OCI-LY3 (cell line): Measurements from ENCODE around the gene C11orf71.

Experiments
- H2AFZ ChIP-seq: fragments of 200-600, 300-600 bp; shearing (Covaris generic); 2 replicates; pipeline ENCODE4 v1.6.0; 2014; ENCODE audit warnings: antibody characterized with exemption, low read depth, low read length
- H3K27ac ChIP-seq: fragments of 200-600, 300-600 bp; sonication (generic); 2 replicates; pipeline ENCODE4 v1.5.1; 2014; ENCODE audit warnings: mild to moderate bottlenecking, low read length, moderate library complexity, mixed read lengths
- H3K27me3 ChIP-seq: fragments of 200-600, 300-600 bp; sonication (generic); 2 replicates; pipeline ENCODE4 v1.6.1; 2014; ENCODE audit warnings: low read depth, low read length, mixed read lengths
- H3K36me3 ChIP-seq: fragments of 200-600, 300-600 bp; sonication (generic); replicated peaks from 2 replicates; pipeline ENCODE3; 2014; ENCODE audit warnings: low read depth, low read length, mixed read lengths
- H3K4me1 ChIP-seq: fragments of 300-600, 200-600 bp; sonication (generic); 2 replicates; pipeline ENCODE4 v1.6.1; 2014; ENCODE audit warnings: low read length, mixed read lengths
- H3K4me2 ChIP-seq: fragments of 200-600, 300-600 bp; sonication (generic); 2 replicates; pipeline ENCODE4 v1.6.1; 2014; ENCODE audit warnings: low read length, mixed read lengths
- H3K4me3 ChIP-seq: fragments of 300-600, 200-600 bp; sonication (generic); 2 replicates; pipeline ENCODE4 v1.5.1; 2014; ENCODE audit warnings: antibody characterized with exemption, mild to moderate bottlenecking, low read length, moderate library complexity
- H3K79me2 ChIP-seq: fragments of 300-600, 200-600 bp; shearing (Covaris generic); 2 replicates; pipeline ENCODE4 v1.6.1; 2014; ENCODE audit warnings: mild to moderate bottlenecking, low read length, mixed read lengths
- H3K9ac ChIP-seq: fragments of 300-600, 200-600 bp; shearing (Covaris generic); 2 replicates; pipeline ENCODE4 v1.6.0; 2014; ENCODE audit warnings: mild to moderate bottlenecking, low read length, moderate library complexity
- H3K9me3 ChIP-seq: fragments of 200-600, 300-600 bp; shearing (Covaris generic); 2 replicates; pipeline ENCODE4 v1.6.1; 2014; ENCODE audit warnings: low read length, mixed read lengths; ENCODE audit not compliant: insufficient read depth
- H4K20me1 ChIP-seq: fragments of 200-600, 300-600 bp; sonication (generic); 2 replicates; pipeline ENCODE4 v1.6.1; 2016; ENCODE audit warnings: low read length, mixed read lengths; ENCODE audit not compliant: insufficient read depth
- CTCF ChIP-seq: fragments of 200-600, 300-600 bp; sonication (generic); IDR thresholded peaks from 2 replicates; pipeline ENCODE4 v1.5.1; 2014; ENCODE audit warnings: antibody characterized with exemption, low read length, low read depth
- EZH2phosphoT487 ChIP-seq: fragments of 200-600 bp; shearing (Covaris generic); IDR thresholded peaks from 2 replicates; pipeline ENCODE4 v1.6.1; 2018; ENCODE audit warnings: antibody characterized with exemption, mixed run types, low read depth

The C11orf71 gene

GRCh38 chr11:114400216-114400914, at the start of gene C11orf71, which contains the start of gene RBM7:
Gene C11orf71, minus strand, starts transcription at chr11:114400511. Its CDS starts 180 bp downstream, at chr11:114400331.
Gene RBM7, plus strand, starts transcription at chr11:114400666. Its CDS starts 6 bp downstream, at chr11:114400672.
- TF ChIP-seq CTCF (peak; percentile 40; the same call in 1 of the 2 replicates), EZH2phosphoT487 (no peak)
- Histone ChIP-seq H3K36me3 (peaks cover 14% of the 10 kb centered on the region), H3K4me3 (peak within 1 kb of the TSS; percentile 91), H2AFZ (peak within 1 kb of the TSS; percentile 59; the same call in 1 of the 2 replicates), H3K4me1 (peaks cover 36% of the 10 kb centered on the region), H3K27me3 (no peaks in the 10 kb centered on the region), H3K9me3 (no peaks in the 10 kb centered on the region), H3K27ac (peak within 1 kb of the TSS; percentile 78), H3K79me2 (peaks cover 66% of the 10 kb centered on the region), H3K4me2 (peak within 1 kb of the TSS; percentile 94), H4K20me1 (peaks cover 15% of the 10 kb centered on the region), H3K9ac (peak within 1 kb of the TSS; percentile 93)

- H3K27me3 ChIP-seq, result no peaks in the 10 kb centered on the region
- no peaks in the 10 kb centered on the region for H3K4me1 ChIP-seq
- no peaks in the 10 kb centered on the region for H3K79me2 ChIP-seq
- no peak overlapping the region for H3K4me2 ChIP-seq
- peaks cover 32% of the 10 kb centered on the region for H3K36me3 ChIP-seq
- H4K20me1 ChIP-seq, result no peaks in the 10 kb centered on the region
- no peak overlapping the region for H2AFZ ChIP-seq
- H3K4me3 ChIP-seq, result no peak overlapping the region
- no peak overlapping the region for H3K27ac ChIP-seq
- TF ChIP-seq CTCF (no peak), EZH2phosphoT487 (no peak)
- H3K9ac ChIP-seq, result no peak overlapping the region
- H3K9me3 ChIP-seq, result no peaks in the 10 kb centered on the region
These were observed 49.5 kb upstream of the C11orf71 start for GRCh38 chr11:114449845-114450244.

- TF ChIP-seq CTCF (no peak), EZH2phosphoT487 (no peak)
- H2AFZ ChIP-seq, result no peak overlapping the region
- H3K4me1 ChIP-seq, result no peaks in the 10 kb centered on the region
- H3K79me2 ChIP-seq, result no peaks in the 10 kb centered on the region; the same call in 1 of the 2 replicates
- no peaks in the 10 kb centered on the region for H4K20me1 ChIP-seq
- H3K27me3 ChIP-seq, result no peaks in the 10 kb centered on the region
- H3K4me2 ChIP-seq, result no peak overlapping the region
- no peaks in the 10 kb centered on the region for H3K9me3 ChIP-seq
- peaks cover 32% of the 10 kb centered on the region for H3K36me3 ChIP-seq
- H3K9ac ChIP-seq, result no peak overlapping the region
- no peak overlapping the region for H3K27ac ChIP-seq
- H3K4me3 ChIP-seq, result no peak overlapping the region
These were observed 48.6 kb upstream of the C11orf71 start for GRCh38 chr11:114448749-114449482.

GRCh38 chr11:114447892-114448291, 47.6 kb upstream of the C11orf71 start:
- no peak overlapping the region for H3K9ac ChIP-seq
- H3K9me3 ChIP-seq, result no peaks in the 10 kb centered on the region
- H4K20me1 ChIP-seq, result no peaks in the 10 kb centered on the region
- H3K36me3 ChIP-seq, result peaks cover 35% of the 10 kb centered on the region
- no peak for TF ChIP-seq CTCF
- no peak for TF ChIP-seq EZH2phosphoT487
- no peaks in the 10 kb centered on the region for H3K4me1 ChIP-seq
- H2AFZ ChIP-seq, result no peak overlapping the region
- no peaks in the 10 kb centered on the region; the same call in 1 of the 2 replicates for H3K79me2 ChIP-seq
- no peak overlapping the region for H3K27ac ChIP-seq
- no peak overlapping the region for H3K4me3 ChIP-seq
- no peaks in the 10 kb centered on the region for H3K27me3 ChIP-seq
- no peak overlapping the region for H3K4me2 ChIP-seq
